A549 (cell line): ENCODE results near the gene RALGPS2.

ENCODE experiments used
- BHLHE40 ChIP-seq: IDR thresholded peaks from 2 replicates; pipeline ENCODE4 v1.6.1; 2012; ENCODE audit warnings: low read depth, low read length, inconsistent platforms
- CEBPB ChIP-seq, 2 experiments: fragments of >200 bp in 1 of 2; sonication (Bioruptor Twin) in 1 of 2; formaldehyde crosslinking in 1 of 2; IDR thresholded peaks; 2 replicates each; pipeline ENCODE4 v1.6.1; 2012 to 2016
- CTCF ChIP-seq: fragments of >200 bp; sonication (Bioruptor Twin); formaldehyde crosslinking; IDR thresholded peaks from 3 replicates; pipeline ENCODE4 v1.5.1; 2016
- ELK1 ChIP-seq: fragments of 150-350 bp; IDR thresholded peaks from 2 replicates; pipeline ENCODE4 v1.6.1; 2014; ENCODE audit warnings: low read depth, mild to moderate bottlenecking, low read length
- FOSL2 ChIP-seq, 2 experiments: fragments of 450-650 bp in 1 of 2; fragments of >200 bp in 1 of 2; sonication (Bioruptor Twin) in 1 of 2; formaldehyde crosslinking; IDR thresholded peaks; 2 replicates each; pipeline versions ENCODE4 v1.5.0 to v1.6.1; 2016 to 2020; ENCODE audit warnings: mild to moderate bottlenecking in 1 of 2, moderate library complexity in 1 of 2
- GATA3 ChIP-seq: IDR thresholded peaks from 2 replicates; pipeline ENCODE4 v1.6.1; 2012; ENCODE audit warnings: borderline replicate concordance
- HDAC2 ChIP-seq: fragments of 200-600 bp; sonication (generic); IDR thresholded peaks from 2 replicates; pipeline ENCODE4 v1.6.1; 2016
- POLR2A ChIP-seq: IDR thresholded peaks from 2 replicates; pipeline ENCODE4 v1.6.1; 2012; ENCODE audit warnings: mild to moderate bottlenecking, low read length
- RAD21 ChIP-seq, 2 experiments: fragments of >200 bp in 1 of 2; sonication (Bioruptor Twin) in 1 of 2; formaldehyde crosslinking in 1 of 2; IDR thresholded peaks in 1 of 2; conservative IDR thresholded peaks in 1 of 2; 2 replicates in 1 of 2; 3 replicates in 1 of 2; pipeline ENCODE4 v1.6.1; 2012 to 2018; ENCODE audit warnings: inconsistent platforms in 1 of 2
- RCOR1 ChIP-seq: fragments of 150-350 bp; IDR thresholded peaks from 2 replicates; pipeline ENCODE4 v1.6.1; 2014; ENCODE audit warnings: antibody characterized with exemption, low read length, low read depth
- ZC3H11A ChIP-seq: fragments of 450-650 bp; IDR thresholded peaks from 2 replicates; pipeline ENCODE4 v1.6.1; 2014; ENCODE audit warnings: antibody characterized with exemption, mild to moderate bottlenecking
- ZNF302 ChIP-seq: fragments of 250-450 bp; sonication (Bioruptor Pico); IDR thresholded peaks from 2 replicates; pipeline ENCODE4 v1.9.0; 2021; ENCODE audit warnings: inconsistent platforms, mild to moderate bottlenecking, moderate library complexity

- TF ChIP-seq POLR2A = no peak
- no peak for TF ChIP-seq CEBPB (IDR thresholded peaks at IDR 0.05)
- TF ChIP-seq ZC3H11A = no peak
- no peak for TF ChIP-seq RCOR1
- TF ChIP-seq GATA3 = no peak
- no peak for TF ChIP-seq CTCF
- TF ChIP-seq ELK1 = no peak
- TF ChIP-seq FOSL2 (IDR thresholded peaks at IDR 0.05) = no peak
- TF ChIP-seq FOSL2 (CRISPR knock-in tag; IDR thresholded peaks at IDR 0.05) = no peak
- no peak for TF ChIP-seq BHLHE40
- no peak for TF ChIP-seq ZNF302 (CRISPR knock-in tag)
- TF ChIP-seq RAD21 (conservative IDR thresholded peaks at IDR 0.05 in 1 of 2, IDR thresholded peaks at IDR 0.05 in 1 of 2) = no peak
- no peak for TF ChIP-seq HDAC2
These were observed 241.3 kb downstream of the RALGPS2 start for GRCh38 chr1:178966312-178966711.
